HG02763 (cell line): ENCODE measurements around the gene JMJD6.
"Not testable (repeated sequence)": the region's sequence is repeated elsewhere in the genome, so short reads cannot be mapped to it uniquely, and the experiment has no call there.

Experiments
- ATAC-seq: cut with Tn5 transposase; IDR thresholded peaks from one replicate; pipeline ENCODE4 v1.9.1; 2021; ENCODE audit warnings: mild to moderate bottlenecking, moderate library complexity; ENCODE audit not compliant: unreplicated experiment

JMJD6 gene

GRCh38 chr17:76718516-76718915 is 7.9 kb downstream of the JMJD6 start:
- no peak for ATAC-seq

GRCh38 chr17:76716839-76717215 is 9.6 kb downstream of the JMJD6 start:
- no peak for ATAC-seq

- no peak for ATAC-seq
Measured at GRCh38 chr17:76716146-76716838, 10.1 kb downstream of the JMJD6 start.

- ATAC-seq, result no peak
Measured at GRCh38 chr17:76715496-76715830, 10.9 kb downstream of the JMJD6 start.

GRCh38 chr17:76714822-76715495 is 11.4 kb downstream of the JMJD6 start:
- no peak for ATAC-seq

- no peak for ATAC-seq
Measured at GRCh38 chr17:76714336-76714735, 12.1 kb downstream of the JMJD6 start.

GRCh38 chr17:76713765-76714164 is 12.6 kb downstream of the JMJD6 start:
- no peak for ATAC-seq

GRCh38 chr17:76712321-76712720 is 14.1 kb downstream of the JMJD6 start:
- ATAC-seq, result not testable (repeated sequence)

GRCh38 chr17:76710863-76711611 is 15.4 kb downstream of the JMJD6 start, which contains the start of gene MXRA7:
MXRA7 (minus strand) TSS chr17:76710965; CDS start chr17:76710946, 19 bp downstream.
- peak; percentile 50 for ATAC-seq

- peak; percentile 18 for ATAC-seq
Measured at GRCh38 chr17:76709951-76710862, 16.2 kb downstream of the JMJD6 start.

GRCh38 chr17:76709077-76709950 is 17.1 kb downstream of the JMJD6 start:
- no peak for ATAC-seq

GRCh38 chr17:76707985-76708807 is 18.2 kb downstream of the JMJD6 start:
- no peak for ATAC-seq

- no peak for ATAC-seq
Measured at GRCh38 chr17:76706817-76707216, 19.6 kb downstream of the JMJD6 start.

GRCh38 chr17:76704805-76705204 is 21.6 kb downstream of the JMJD6 start:
- no peak for ATAC-seq

GRCh38 chr17:76702941-76703637 is 23.3 kb downstream of the JMJD6 start:
- no peak for ATAC-seq

- no peak for ATAC-seq
Measured at GRCh38 chr17:76702076-76702475, 24.3 kb downstream of the JMJD6 start.

GRCh38 chr17:76701471-76701967 is 24.9 kb downstream of the JMJD6 start:
- no peak for ATAC-seq
